ENCODE measurements around the gene RBMS3. TPM values are rescaled to one million over a fixed set of nuclear protein-coding genes. Genes with fewer than 3 reads are reported as not detected.

RBMS3 gene
- total RNA-seq, 1 donor from 2014 or later, result 58.5 TPM

DNA sequence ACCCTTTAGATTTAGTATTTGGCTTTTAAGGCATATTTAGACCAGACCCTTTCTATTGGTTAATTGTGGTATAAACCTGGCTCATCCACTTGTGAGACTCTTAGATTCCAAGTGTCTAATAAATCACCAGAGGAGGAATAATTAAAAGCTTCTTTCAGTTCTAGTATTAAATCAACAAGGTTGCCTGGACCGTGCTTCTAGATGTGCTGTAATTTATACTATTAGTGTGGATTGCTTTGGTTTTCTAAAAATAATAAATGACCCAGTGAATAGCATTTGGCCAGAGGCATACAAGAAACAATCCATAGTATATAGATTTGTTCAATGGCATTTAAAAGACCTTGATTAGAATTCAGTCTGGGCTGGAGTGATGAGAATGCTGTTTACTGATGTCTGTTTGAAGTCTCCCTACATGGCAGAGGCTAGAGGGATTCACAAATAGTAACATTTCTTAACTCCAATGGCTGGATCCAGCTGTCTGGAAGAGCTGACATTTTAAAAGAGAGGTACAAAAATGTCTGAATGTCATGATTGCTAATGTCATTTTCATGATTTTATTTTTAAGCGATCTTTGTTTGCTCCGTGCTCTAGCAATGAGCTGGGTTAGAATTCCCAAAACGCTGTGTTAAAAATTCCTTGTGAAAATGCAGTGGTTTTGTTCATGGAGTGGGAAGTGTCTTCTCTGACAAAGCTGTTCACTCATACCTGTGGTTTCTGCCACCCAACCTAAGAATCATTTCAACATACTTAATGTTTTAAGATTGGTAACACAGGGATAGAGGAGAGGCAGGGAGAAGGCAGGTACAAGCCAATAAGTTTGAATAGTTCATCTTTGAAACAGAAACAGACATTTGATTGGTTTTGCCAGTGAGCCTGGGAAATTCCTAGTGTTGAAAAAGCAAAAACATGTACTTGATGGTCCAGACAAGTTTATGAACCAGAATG, 89.9 kb downstream of the RBMS3 start:
- TF ChIP-seq, protein P1, sequence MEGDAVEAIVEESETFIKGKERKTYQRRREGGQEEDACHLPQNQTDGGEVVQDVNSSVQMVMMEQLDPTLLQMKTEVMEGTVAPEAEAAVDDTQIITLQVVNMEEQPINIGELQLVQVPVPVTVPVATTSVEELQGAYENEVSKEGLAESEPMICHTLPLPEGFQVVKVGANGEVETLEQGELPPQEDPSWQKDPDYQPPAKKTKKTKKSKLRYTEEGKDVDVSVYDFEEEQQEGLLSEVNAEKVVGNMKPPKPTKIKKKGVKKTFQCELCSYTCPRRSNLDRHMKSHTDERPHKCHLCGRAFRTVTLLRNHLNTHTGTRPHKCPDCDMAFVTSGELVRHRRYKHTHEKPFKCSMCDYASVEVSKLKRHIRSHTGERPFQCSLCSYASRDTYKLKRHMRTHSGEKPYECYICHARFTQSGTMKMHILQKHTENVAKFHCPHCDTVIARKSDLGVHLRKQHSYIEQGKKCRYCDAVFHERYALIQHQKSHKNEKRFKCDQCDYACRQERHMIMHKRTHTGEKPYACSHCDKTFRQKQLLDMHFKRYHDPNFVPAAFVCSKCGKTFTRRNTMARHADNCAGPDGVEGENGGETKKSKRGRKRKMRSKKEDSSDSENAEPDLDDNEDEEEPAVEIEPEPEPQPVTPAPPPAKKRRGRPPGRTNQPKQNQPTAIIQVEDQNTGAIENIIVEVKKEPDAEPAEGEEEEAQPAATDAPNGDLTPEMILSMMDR (IDR thresholded peaks at IDR 0.05), result no peak
- intact Hi-C loops (cut with DNase I), result no loop called here

DNA sequence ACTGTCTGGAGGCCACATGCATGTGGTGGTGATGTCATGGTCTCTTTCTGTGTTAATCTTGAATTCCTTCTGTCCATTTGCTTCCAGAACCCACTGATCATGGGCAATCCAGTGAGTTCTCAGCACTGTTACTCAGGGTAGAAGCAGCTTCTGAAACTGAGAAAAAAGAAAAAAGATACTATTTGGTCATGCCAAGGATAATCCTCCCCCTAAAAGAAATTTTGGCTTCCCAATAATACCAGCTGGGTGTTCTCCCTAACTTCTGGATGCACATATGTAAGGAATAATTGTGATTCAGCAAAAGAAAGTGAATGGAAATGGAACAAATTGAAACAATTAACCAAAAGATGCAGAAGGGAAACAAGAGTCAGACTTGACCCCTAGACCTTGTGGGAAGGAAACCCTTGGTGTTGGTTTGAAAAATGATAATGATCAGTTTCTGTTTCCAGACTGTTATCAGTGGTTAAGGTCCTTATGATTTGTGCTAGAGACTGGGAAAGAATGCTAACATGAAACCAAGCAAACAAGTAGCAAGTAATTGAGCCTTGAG, 92.3 kb downstream of the RBMS3 start:
- H3K27me3 ChIP-seq (ENCODE audit: low read depth), result no peaks in the 10 kb centered on the region
- H3K4me1 ChIP-seq, result peaks cover 12% of the 10 kb centered on the region
- DNase-seq (no peak), ATAC-seq (no peak)
- intact Hi-C loops (cut with DNase I), result no loop called here
- no peaks in the 10 kb centered on the region for H3K36me3 ChIP-seq
- H3K4me3 ChIP-seq, result no peak overlapping the region
- TF ChIP-seq, protein P1 (IDR thresholded peaks at IDR 0.05), result no peak
- H3K27ac ChIP-seq, result no peak overlapping the region
- no peaks in the 10 kb centered on the region for H3K9me3 ChIP-seq

More for the DNA sequence above, 89.9 kb downstream of the RBMS3 start:
- H3K4me3 ChIP-seq, result no peak overlapping the region
- peaks cover 17% of the 10 kb centered on the region for H3K4me1 ChIP-seq
- no peaks in the 10 kb centered on the region for H3K27me3 ChIP-seq (ENCODE audit: low read depth)
- ATAC-seq (no peak), DNase-seq (no peak)
- H3K9me3 ChIP-seq, result no peaks in the 10 kb centered on the region
- no peaks in the 10 kb centered on the region for H3K36me3 ChIP-seq
- H3K27ac ChIP-seq, result no peak overlapping the region

DNA sequence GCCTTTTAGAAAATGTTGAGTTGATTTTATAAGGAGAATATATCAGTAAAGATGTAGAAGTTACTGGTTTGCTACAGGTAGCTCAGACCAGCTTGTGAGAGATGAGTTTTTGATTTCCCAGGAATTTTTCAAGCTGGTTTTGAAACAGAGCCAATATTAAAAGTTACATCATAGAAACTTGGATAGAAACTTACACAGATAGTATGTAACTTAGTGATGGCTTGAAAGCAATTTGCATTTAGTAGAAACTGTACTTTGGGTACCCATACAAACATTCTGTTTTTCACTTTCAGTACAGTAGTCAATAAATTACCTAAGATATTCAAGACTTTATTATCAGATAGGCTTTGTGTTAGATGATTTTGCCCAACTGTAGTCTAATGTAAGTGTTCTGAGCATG, 93.4 kb downstream of the RBMS3 start:
- ATAC-seq (no peak), DNase-seq (no peak)
- H3K27ac ChIP-seq, result no peak overlapping the region
- H3K4me1 ChIP-seq, result peaks cover 12% of the 10 kb centered on the region
- H3K9me3 ChIP-seq, result no peaks in the 10 kb centered on the region
- no peaks in the 10 kb centered on the region for H3K36me3 ChIP-seq
- TF ChIP-seq, protein P1 (IDR thresholded peaks at IDR 0.05), result no peak
- H3K4me3 ChIP-seq, result no peak overlapping the region
- no peaks in the 10 kb centered on the region for H3K27me3 ChIP-seq (ENCODE audit: low read depth)
- intact Hi-C loops (cut with DNase I), result no loop called here

DNA sequence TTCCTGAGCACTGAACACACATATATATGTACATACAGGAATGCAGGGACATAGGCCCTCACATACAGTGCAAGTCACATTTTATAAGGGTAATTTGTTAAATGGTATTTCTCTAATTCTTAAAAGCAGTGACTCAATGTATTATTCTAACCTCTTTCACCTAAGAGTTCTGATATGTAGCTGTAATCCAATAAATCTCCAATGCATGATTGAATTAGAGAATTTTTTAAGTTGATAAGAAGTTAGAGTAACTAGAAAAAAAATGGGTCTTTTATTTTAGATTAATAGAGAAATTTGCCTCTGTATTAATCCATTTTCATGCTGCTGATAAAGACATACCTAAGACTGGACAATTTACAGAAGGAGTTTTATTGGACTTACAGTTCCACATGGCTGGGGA, 98.2 kb downstream of the RBMS3 start:
- ATAC-seq (no peak), DNase-seq (no peak)
- intact Hi-C loops (cut with DNase I), result no loop called here
- no peak overlapping the region for H3K27ac ChIP-seq
- no peaks in the 10 kb centered on the region for H3K36me3 ChIP-seq
- H3K4me3 ChIP-seq, result no peak overlapping the region
- no peaks in the 10 kb centered on the region for H3K9me3 ChIP-seq
- TF ChIP-seq, protein P1 (IDR thresholded peaks at IDR 0.05), result no peak
- no peaks in the 10 kb centered on the region for H3K27me3 ChIP-seq (ENCODE audit: low read depth)
- peaks cover 6% of the 10 kb centered on the region for H3K4me1 ChIP-seq

DNA sequence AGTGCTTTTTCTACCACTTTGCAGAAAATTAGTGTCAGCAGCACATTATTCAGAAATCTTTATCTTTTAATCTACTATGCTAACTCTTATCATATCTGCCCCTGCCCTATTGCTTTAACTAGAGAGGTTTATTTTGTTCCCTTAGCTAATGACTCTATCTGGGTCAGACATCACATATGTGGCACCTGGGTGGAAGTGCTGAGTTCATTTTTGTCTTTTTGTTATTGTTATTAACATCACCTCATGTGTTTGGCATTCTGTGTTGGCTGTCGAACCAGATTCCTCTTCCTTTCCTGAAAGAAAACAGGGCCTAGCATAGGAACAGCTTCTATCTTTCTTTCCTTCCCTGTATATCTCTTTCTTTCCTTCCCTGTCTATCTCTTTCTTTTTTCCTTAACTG, 100.7 kb downstream of the RBMS3 start:
- Histone ChIP-seq H3K4me1 (peaks cover 6% of the 10 kb centered on the region), H3K9me3 (no peaks in the 10 kb centered on the region), H3K4me3 (no peak overlapping the region), H3K27me3 (ENCODE audit: low read depth) (no peaks in the 10 kb centered on the region), H3K27ac (no peak overlapping the region), H3K36me3 (no peaks in the 10 kb centered on the region)
- TF ChIP-seq, protein P1 (IDR thresholded peaks at IDR 0.05), result no peak
- ATAC-seq (no peak), DNase-seq (no peak)
- intact Hi-C loops (cut with DNase I), result no loop called here

Measured in lower lobe of right lung (tissue), 2 donors.